DMS 273 (cell line): ENCODE results near the gene TNNC1.

ENCODE experiments used
- DNase-seq: peaks from one replicate; lab custom pipeline; 2025; ENCODE audit not compliant: unreplicated experiment; lab: John Stamatoyannopoulos, UW

Gene TNNC1

GRCh38 chr3:52453496-52454249, at the start of gene TNNC1:
TSS of gene TNNC1 (minus strand) at chr3:52454041. CDS start at chr3:52454015, 26 bp downstream.
- no peak for DNase-seq

DNA sequence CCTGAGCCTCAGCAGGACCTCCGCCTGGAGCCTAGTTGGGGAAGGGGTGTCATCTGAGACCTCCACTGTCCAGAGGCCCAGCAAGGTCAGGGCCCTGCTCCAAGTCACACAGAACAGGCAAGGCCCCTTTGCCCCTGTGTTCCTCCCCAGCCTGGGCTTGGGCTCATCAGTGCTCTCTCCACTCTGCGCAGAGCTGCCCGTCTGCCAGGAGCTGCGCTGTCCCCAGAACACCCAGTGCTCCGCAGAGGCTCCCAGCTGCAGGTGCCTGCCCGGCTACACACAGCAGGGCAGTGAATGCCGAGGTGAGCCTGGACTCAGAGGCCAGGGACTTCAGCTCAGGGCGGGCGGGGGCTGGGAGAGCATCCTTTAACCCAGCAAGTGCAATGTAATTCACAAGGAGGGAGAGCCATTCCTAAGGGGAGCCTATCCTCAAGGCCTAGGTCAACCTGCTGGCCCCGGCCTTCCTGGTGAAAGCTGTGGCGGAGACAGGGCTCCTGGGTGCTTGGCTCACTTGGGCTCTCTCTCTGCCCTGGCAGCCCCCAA, 49.0 kb upstream of the TNNC1 start:
- DNase-seq, result no peak

DNA sequence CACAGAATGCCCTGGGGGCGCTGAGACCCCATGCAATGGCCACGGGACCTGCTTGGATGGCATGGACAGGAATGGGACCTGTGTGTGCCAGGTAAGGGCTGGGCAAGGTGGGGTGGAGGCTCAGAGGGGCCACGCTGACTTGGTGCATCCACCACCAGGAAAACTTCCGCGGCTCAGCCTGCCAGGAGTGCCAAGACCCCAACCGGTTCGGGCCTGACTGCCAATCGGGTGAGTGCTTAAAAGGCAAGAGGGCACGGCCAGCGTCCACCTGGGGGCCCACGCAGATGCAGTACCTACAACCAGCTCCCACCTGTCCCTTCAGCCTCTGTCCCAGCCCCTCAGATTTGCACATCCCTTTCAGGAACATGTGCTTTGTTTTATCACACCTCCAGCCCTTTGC, 48.2 kb upstream of the TNNC1 start:
- DNase-seq, result no peak

DNA sequence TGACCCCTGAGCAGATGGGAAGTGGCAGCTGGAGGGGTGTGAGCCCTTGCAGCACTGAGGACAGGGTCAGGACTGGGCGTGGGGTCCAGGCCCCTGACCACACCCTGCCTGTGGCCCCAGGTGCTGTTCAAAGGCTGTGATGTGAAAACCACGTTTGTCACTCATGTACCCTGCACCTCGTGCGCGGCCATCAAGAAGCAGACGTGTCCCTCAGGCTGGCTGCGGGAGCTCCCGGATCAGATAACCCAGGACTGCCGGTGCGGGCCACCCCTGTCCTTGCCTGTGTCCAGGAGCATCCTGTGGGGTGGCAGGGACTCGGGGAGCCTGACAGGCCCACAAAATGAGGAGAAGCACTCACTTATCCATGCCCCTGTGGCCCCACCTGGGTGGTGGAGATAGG, 47.2 kb upstream of the TNNC1 start:
- DNase-seq, result no peak

GRCh38 chr3:52498137-52499054, 44.6 kb upstream of the TNNC1 start:
- no peak for DNase-seq

DNA sequence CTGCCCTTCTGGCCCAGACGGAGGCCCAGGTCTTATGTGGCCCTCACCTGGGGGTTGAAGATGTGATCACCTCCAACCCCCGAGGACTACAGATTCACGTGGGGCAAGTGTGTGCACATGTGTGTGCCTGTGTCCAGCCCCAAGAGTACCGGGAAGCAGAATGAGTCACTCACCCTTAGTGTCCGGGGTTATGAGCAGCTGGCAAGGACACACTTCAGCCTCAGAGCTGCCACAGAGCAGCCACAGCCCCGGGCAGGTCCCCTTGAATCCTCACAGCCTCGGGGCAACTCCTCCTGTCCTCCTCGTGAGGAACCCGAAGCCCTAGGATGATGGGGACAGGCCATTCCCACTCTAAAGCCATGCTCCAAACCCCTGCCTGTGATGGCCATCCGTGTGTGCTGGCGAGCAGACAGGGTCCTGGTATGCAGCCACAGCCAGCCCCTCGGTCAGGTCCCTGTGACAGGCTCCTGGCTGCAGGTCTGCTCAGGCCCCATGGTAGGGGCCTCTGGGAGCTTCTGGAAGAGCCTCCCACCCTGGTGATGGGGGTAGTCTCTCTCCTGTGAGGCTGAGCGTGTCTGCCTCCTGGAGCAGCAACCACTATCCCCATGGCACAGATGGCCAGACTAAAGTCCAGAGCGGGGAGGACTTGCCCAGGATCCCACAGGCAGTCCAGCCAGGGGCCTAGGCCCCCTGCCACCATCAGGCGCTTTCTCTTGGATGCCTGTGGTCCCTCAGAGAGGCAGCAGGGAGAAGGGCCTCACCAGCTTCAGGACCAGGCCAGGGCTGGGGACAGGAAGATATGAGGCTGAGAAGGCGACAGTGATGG, 42.1 kb upstream of the TNNC1 start:
- DNase-seq, result no peak

GRCh38 chr3:52494886-52495495, 41.1 kb upstream of the TNNC1 start, which contains the start of gene STAB1:
TSS of gene STAB1 (plus strand) at chr3:52495338. CDS start at chr3:52495414, 76 bp downstream.
- no peak for DNase-seq

DNA sequence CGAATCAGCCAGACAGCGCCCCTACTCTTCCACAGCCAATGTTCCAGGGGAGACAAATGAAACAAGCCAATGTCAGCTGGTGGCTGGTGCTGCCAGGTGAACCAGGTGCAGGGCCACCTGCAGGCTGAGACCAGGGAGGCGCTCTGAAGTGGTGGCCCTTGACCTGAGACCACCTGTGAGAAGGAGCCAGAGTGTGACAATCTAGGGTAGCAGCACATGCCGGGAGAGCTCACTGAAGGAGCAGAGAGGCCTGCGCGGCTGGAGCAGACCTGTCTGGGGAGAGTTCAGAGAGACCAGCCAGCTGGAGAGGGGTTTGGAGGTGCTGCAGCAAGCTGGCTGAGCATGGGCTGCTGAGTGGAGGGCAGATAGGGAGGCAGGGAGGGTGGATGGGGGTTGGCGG, 40.6 kb upstream of the TNNC1 start:
- peak; percentile 43 for DNase-seq

GRCh38 chr3:52493232-52494017, 39.6 kb upstream of the TNNC1 start:
- peak; percentile 42 for DNase-seq

DNA sequence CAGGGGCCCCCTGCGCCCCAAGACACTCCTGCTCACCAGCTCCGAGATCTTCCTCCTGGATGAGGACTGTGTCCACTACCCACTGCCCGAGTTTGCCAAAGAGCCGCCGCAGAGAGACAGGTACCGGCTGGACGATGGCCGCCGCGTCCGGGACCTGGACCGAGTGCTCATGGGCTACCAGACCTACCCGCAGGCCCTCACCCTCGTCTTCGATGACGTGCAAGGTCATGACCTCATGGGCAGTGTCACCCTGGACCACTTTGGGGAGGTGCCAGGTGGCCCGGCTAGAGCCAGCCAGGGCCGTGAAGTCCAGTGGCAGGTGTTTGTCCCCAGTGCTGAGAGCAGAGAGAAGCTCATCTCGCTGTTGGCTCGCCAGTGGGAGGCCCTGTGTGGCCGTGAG, 38.2 kb upstream of the TNNC1 start:
- DNase-seq, result no peak

DNA sequence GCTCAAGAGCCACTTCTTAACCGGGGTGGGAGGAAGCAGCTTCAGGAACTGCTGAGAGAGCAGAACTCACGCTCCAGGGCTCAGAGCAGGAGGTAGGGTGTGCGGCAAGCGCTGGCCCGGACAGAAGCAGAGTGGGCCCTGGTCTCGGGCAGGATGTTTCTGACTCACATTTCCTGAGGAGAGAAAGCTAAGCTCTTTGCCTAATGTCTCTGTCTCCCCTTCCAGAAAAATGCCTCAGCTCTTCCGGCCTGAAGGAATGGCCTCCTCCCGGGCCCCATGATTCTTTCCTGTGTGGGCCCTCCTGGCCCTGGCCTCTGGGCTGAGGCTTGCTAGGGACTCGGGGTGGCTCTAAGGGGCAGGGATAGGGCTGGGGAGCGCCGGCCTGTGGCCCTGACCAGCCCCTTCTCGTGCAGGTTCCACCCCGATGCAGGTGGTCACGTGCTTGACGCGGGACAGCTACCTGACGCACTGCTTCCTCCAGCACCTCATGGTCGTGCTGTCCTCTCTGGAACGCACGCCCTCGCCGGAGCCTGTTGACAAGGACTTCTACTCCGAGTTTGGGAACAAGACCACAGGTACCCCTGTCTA, 37.2 kb upstream of the TNNC1 start:
- no peak for DNase-seq

DNA sequence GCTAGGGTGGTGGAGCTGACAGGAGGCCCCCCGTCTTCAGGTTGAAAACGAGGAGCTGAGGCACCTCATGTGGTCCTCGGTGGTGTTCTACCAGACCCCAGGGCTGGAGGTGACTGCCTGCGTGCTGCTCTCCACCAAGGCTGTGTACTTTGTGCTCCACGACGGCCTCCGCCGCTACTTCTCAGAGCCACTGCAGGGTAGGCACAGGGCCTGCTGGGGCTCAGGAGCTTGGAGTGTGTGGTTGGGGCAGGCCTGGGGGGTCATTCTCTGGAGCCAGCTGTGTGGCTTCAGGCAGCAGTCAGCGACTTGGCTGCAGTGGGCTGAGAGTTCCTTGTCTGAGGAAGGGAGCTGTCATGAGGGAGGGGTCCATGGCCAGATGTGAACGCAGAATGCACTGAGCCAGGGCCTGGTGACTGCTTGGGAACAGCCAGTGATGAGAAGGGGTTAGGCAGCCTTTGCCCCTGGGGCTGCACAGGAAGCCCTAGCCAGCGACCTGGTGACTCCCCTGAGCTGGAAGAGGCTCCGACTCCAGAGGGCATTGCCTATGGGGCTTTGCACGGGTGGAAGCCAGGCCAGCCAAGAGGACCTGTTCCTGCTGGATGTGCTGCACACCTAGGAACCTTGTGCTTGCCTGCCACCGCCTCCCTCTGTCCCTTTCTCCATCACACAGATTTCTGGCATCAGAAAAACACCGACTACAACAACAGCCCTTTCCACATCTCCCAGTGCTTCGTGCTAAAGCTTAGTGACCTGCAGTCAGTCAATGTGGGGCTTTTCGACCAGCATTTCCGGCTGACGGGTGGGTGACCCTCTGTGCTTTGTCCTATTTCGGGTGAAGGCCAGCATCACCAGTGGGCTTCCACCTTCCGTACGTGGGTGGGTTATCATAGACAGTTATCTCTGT, 36.4 kb upstream of the TNNC1 start:
- no peak for DNase-seq

- DNase-seq, result no peak
Measured at GRCh38 chr3:52489453-52489852, 35.6 kb upstream of the TNNC1 start.

GRCh38 chr3:52488746-52489145, 34.9 kb upstream of the TNNC1 start:
- no peak for DNase-seq

- DNase-seq, result no peak
Measured at GRCh38 chr3:52487788-52488691, 34.2 kb upstream of the TNNC1 start.

DNA sequence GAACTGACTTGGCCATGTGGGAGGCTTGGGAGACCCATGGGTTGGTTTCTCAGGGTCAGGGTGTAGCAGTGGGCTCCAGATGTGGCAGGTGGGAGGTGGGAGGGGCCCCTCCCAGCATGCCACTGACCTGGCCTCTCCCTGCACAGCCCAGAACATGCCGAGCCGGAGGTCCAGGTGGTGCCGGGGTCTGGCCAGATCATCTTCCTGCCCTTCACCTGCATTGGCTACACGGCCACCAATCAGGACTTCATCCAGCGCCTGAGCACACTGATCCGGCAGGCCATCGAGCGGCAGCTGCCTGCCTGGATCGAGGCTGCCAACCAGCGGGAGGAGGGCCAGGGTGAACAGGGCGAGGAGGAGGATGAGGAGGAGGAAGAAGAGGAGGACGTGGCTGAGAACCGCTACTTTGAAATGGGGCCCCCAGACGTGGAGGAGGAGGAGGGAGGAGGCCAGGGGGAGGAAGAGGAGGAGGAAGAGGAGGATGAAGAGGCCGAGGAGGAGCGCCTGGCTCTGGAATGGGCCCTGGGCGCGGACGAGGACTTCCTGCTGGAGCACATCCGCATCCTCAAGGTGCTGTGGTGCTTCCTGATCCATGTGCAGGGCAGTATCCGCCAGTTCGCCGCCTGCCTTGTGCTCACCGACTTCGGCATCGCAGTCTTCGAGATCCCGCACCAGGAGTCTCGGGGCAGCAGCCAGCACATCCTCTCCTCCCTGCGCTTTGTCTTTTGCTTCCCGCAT, 33.4 kb upstream of the TNNC1 start:
- no peak for DNase-seq
